GM10248 (cell line): ENCODE data around the gene RAP1GAP2.
"Not testable (repeated sequence)": the region's sequence is repeated elsewhere in the genome, so short reads cannot be mapped to it uniquely, and the experiment has no call there.

ENCODE experiments used
- CTCF ChIA-PET: fragments of 300-600 bp; sonication (Branson Sonifier 250); formaldehyde crosslinking; extraction: SDS; loops from one replicate; lab custom pipeline; 2021; ENCODE audit warnings: antibody characterized with exemption; lab: Yijun Ruan, JAX
- POLR2A ChIA-PET: fragments of 350-650 bp; sonication (Branson Sonifier 250); formaldehyde crosslinking; extraction: SDS; loops from one replicate; lab custom pipeline; 2020; ENCODE audit warnings: antibody characterized with exemption; lab: Yijun Ruan, JAX
- DNase-seq: peaks from one replicate; pipeline ENCODE4 v3.0.0; 2012; ENCODE audit errors: extremely low spot score
- TF ChIP-seq, protein P1 (sequence below): IDR thresholded peaks from 2 replicates; pipeline ENCODE4 v1.5.1; 2012; ENCODE audit warnings: mild to moderate bottlenecking, low read depth; ENCODE audit errors: extremely low read depth, missing control alignments, control extremely low read depth

The RAP1GAP2 gene

DNA sequence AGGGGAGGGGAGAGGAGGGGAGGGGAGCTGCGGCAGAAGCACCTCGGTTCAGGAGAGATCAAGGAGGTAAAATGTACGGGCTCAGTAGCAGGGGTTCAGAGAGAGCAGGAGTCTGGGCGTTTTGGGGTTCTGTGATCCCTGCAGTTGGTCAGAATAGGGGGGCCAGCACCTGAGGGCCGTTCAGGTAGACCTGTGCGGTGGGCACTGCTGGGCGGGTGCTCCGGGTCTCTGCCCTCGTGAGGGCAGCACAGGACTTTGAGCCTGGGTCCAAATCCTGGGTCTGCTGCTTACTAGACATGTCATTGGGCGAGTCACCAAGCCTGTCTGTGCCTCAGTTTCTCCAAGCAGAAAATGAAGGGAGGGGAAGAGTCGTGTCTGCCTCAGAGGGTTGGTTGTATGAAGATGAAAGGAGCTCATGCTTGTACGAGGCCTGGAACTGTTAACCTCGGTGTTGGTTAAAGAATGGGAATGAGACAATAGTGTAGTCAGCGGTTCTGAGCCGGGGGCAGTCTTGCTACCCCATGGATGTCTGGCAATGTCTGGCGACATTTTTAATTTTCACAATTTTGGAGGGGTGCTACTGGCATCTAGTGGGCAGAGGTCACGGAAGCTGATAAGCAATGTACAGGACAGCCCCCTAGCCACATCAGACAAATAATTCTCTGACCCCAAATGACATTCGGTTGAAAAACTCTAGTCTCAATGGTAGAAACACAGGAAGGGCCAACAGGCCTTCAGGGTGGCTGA lies 231.7 kb downstream of the RAP1GAP2 start:
- TF ChIP-seq, protein P1, sequence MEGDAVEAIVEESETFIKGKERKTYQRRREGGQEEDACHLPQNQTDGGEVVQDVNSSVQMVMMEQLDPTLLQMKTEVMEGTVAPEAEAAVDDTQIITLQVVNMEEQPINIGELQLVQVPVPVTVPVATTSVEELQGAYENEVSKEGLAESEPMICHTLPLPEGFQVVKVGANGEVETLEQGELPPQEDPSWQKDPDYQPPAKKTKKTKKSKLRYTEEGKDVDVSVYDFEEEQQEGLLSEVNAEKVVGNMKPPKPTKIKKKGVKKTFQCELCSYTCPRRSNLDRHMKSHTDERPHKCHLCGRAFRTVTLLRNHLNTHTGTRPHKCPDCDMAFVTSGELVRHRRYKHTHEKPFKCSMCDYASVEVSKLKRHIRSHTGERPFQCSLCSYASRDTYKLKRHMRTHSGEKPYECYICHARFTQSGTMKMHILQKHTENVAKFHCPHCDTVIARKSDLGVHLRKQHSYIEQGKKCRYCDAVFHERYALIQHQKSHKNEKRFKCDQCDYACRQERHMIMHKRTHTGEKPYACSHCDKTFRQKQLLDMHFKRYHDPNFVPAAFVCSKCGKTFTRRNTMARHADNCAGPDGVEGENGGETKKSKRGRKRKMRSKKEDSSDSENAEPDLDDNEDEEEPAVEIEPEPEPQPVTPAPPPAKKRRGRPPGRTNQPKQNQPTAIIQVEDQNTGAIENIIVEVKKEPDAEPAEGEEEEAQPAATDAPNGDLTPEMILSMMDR = no peak
- POLR2A ChIA-PET = no interaction called here
- CTCF ChIA-PET = no interaction called here
- no peak for DNase-seq

DNA sequence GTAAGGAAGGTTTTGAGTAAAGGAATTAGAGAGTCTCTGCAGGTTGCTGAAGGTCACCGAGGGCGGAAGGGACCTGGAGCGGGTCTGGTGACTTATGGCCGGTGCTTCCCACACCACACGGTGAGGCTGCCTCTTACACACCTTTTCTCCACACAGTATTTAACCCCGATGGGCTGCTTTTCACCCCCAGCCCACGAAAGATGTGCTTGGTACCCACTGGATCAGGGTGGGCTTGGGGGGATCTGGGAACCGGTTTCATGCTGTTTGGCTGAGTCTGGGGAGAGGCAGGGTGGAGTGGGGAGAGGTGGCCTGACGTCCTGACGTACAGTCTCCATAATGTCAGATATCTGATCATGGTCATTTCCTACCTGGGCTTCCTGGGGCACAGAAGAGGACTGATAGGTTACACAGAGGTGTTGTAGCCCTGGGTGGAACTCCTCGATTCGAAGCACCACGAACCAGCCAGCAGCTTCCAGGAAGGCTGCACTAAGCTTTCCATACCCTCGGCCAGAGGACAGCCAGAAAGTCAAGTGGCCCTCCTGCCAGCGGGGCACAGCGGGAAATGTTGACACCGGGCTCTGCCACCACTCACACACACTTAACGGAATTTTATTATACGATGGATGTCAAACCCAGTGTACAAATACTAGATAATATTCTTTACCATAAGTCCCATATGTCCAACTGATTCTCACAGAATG lies 233.1 kb downstream of the RAP1GAP2 start:
- CTCF ChIA-PET = no interaction called here
- POLR2A ChIA-PET = no interaction called here
- TF ChIP-seq, protein P1 = no peak
- DNase-seq = no peak

DNA sequence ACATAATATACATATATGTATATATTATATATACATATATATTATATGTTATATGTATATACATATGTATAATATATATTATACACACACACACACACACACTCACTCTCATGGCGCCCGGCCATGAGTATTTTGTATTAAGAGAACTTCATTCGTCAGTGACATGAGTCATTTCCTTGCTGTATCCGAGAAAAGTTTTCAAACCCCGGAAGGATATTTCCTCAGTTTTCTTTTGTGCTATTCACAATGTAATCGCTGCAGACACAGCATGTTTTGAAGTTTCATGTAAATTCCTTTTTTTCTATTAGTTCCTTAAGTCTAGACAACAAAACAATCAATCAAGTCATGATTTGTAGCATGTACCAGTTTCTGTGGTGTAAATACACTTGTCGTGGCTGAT lies 233.9 kb downstream of the RAP1GAP2 start:
- POLR2A ChIA-PET = no interaction called here
- TF ChIP-seq, protein P1 = no peak
- CTCF ChIA-PET = no interaction called here
- DNase-seq = no peak

- POLR2A ChIA-PET, DNase-seq: not testable (repeated sequence)
- CTCF ChIA-PET = interaction anchor here (1.3 kb wide), 1 partner anchor 182 kb away, joined by 3 read pairs; no protein-coding TSS in a partner anchor
These were observed 234.7 kb downstream of the RAP1GAP2 start for GRCh38 chr17:3030852-3031470.

DNA sequence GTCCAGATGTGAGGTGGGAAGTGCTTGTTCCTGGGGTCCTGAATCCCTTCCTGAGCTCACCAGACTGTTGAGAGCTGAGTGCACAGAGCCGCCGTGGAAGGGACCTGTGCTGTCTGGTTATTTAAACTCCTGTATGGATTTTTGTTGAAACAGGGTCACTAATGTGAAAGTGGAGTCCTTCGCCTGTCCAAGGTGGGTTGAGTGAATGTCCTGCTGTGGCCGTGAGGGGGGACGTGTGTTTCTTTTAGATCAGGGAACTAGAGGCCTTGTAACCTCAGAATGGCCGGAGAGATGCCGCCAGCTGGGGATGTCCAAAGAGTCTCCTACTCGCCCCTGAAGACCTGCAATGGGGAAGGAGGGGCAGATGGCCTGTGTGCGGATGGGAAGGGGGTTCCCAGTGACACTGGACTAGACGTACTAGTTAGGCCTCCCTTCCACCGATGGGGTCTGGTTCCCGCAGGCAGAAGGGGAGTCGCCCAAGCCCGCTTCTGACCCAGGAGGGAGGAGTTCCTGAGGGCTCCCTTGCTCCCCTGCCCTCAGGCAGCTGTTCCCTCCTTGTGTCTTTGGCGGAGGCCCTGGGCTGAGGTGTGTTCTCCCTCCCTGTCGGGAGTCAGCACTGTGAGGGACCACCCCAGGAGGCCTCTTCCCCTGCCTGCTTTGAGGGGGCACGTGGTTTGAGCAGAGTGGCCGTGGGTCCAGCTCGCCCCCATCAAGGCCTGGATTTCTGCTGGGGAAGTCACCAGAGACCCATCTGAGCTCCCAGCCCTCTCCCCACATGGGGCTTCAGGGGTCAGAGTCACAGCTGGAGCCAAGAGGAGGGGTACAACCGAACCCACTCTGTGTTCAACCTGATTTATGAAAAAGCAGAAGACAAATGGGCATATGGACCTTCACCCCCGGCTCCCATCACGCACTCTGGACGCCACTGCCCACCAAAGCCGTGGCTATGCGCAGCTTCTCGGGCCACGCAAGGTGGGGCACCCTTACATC lies 236.3 kb downstream of the RAP1GAP2 start:
- POLR2A ChIA-PET = no interaction called here
- TF ChIP-seq, protein P1 = no peak
- CTCF ChIA-PET = no interaction called here
- DNase-seq = no peak

DNA sequence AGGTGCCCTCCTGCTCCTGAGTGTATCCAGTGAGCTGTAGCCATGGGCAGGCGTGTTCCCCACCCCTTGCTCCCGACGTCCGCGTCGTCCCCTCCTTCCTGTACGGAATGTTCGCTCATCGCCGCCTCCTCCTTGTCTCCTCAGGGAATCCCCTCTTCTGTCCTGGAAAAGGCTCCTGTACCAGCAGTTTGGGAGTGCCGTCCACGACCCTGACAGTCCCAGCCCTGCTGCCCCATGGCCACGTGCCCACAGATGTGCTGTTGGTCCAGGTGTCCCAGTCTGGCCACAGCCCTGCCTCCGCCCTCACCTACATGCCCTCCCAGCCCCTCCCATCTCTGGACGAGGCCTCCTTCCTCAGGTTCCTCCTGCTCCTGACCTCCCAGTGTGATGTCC lies 237.0 kb downstream of the RAP1GAP2 start:
- TF ChIP-seq, protein P1 = no peak
- DNase-seq = no peak
- ChIA-PET CTCF (no interaction called here), POLR2A (no interaction called here)
